Liver (tissue), 9 donors: ENCODE measurements around the gene SAMD14. TPM values are rescaled to one million over a fixed set of nuclear protein-coding genes. Genes with fewer than 3 reads are reported as not detected.

Experiments
- DNase-seq: peaks from one replicate; pipeline ENCODE4 v3.0.0-alpha.2; 2017; ENCODE audit warnings: low spot score
- H3K27ac ChIP-seq, 2 donors: one replicate each; pipeline ENCODE4 v1.7.0; 2013; ENCODE audit warnings: inconsistent platforms in 2 of 2, low read length in 2 of 2, control low read depth in 1 of 2, low read depth in 1 of 2, mild to moderate bottlenecking in 1 of 2
- H3K27me3 ChIP-seq, 4 donors: one replicate each; pipeline versions ENCODE4 v1.6.1 to v1.7.0; 2013; ENCODE audit warnings: low read length in 3 of 4, inconsistent platforms in 1 of 4, mild to moderate bottlenecking in 1 of 4, moderate library complexity in 1 of 4; ENCODE audit not compliant: control insufficient read depth in 4 of 4, insufficient read depth in 4 of 4
- H3K36me3 ChIP-seq, 4 donors: one replicate each; pipeline versions ENCODE4 v1.6.1 to v1.7.0; 2013; ENCODE audit warnings: low read length in 3 of 4, mild to moderate bottlenecking in 3 of 4, low read depth in 1 of 4, moderate library complexity in 1 of 4; ENCODE audit not compliant: control insufficient read depth in 4 of 4, insufficient read depth in 3 of 4
- H3K4me1 ChIP-seq, 4 donors: one replicate each; pipeline versions ENCODE4 v1.6.1 to v1.7.0; 2013; ENCODE audit warnings: low read length in 3 of 4, mild to moderate bottlenecking in 3 of 4, moderate library complexity in 1 of 4; ENCODE audit not compliant: control insufficient read depth in 4 of 4, insufficient read depth in 4 of 4
- H3K4me3 ChIP-seq, 3 donors: one replicate each; pipeline versions ENCODE4 v1.6.1 to v1.7.0; 2013; ENCODE audit warnings: low read length in 3 of 3, control low read depth in 1 of 3, low read depth in 1 of 3, mild to moderate bottlenecking in 1 of 3
- H3K9ac ChIP-seq, 2 donors: one replicate each; pipeline ENCODE4 v1.7.0; 2013; ENCODE audit warnings: low read length in 2 of 2, mild to moderate bottlenecking in 2 of 2, moderate library complexity in 2 of 2, control low read depth in 1 of 2, low read depth in 1 of 2
- H3K9me3 ChIP-seq, 4 donors: one replicate each; pipeline versions ENCODE4 v1.6.1 to v1.7.0; 2013; ENCODE audit warnings: low read length in 3 of 4; ENCODE audit not compliant: control insufficient read depth in 4 of 4
- EGR1 ChIP-seq, 2 donors: IDR thresholded peaks; 2 replicates each; pipeline ENCODE4 v1.6.1; 2016 to 2018; ENCODE audit warnings: antibody characterized with exemption in 2 of 2, low read depth in 2 of 2
- FOXA1 ChIP-seq: IDR thresholded peaks from 2 replicates; pipeline ENCODE4 v1.6.1; 2016; ENCODE audit warnings: antibody characterized with exemption
- FOXA2 ChIP-seq: IDR thresholded peaks from 2 replicates; pipeline ENCODE4 v1.6.1; 2016; ENCODE audit warnings: antibody characterized with exemption
- GABPA ChIP-seq, 2 donors: IDR thresholded peaks in 1 of 2; conservative IDR thresholded peaks in 1 of 2; 2 replicates each; pipeline ENCODE4 v1.6.1; 2016; ENCODE audit warnings: antibody characterized with exemption in 2 of 2, mild to moderate bottlenecking in 1 of 2, moderate library complexity in 1 of 2
- HNF4A ChIP-seq, 2 donors: conservative IDR thresholded peaks; 2 replicates each; pipeline ENCODE4 v1.6.1; 2016; ENCODE audit warnings: antibody characterized with exemption in 2 of 2, mild to moderate bottlenecking in 2 of 2
- HNF4G ChIP-seq: IDR thresholded peaks from 2 replicates; pipeline ENCODE4 v1.6.1; 2016; ENCODE audit warnings: antibody characterized with exemption
- JUND ChIP-seq, 2 donors: IDR thresholded peaks; 2 replicates each; pipeline ENCODE4 v1.6.1; 2016; ENCODE audit warnings: antibody characterized with exemption in 2 of 2
- NR2F2 ChIP-seq: IDR thresholded peaks from 2 replicates; pipeline ENCODE4 v1.6.1; 2016; ENCODE audit warnings: antibody characterized with exemption
- RAD21 ChIP-seq, 2 donors: IDR thresholded peaks; 2 replicates each; pipeline ENCODE4 v1.6.1; 2016; ENCODE audit warnings: antibody characterized with exemption in 2 of 2, mild to moderate bottlenecking in 2 of 2
- RXRA ChIP-seq, 2 donors: IDR thresholded peaks; 2 replicates each; pipeline ENCODE4 v1.6.1; 2017 to 2018; ENCODE audit warnings: antibody characterized with exemption in 2 of 2, mild to moderate bottlenecking in 1 of 2
- SP1 ChIP-seq: IDR thresholded peaks from 2 replicates; pipeline ENCODE4 v1.6.1; 2018; ENCODE audit warnings: antibody characterized with exemption, mild to moderate bottlenecking
- TAF1 ChIP-seq: conservative IDR thresholded peaks from 2 replicates; pipeline ENCODE4 v1.6.1; 2016; ENCODE audit warnings: antibody characterized with exemption, mild to moderate bottlenecking
- YY1 ChIP-seq: IDR thresholded peaks from 2 replicates; pipeline ENCODE4 v1.6.1; 2016; ENCODE audit warnings: antibody characterized with exemption, mild to moderate bottlenecking
- WGBS: extraction: QIAGEN DNeasy Blood & Tissue Kit; methylation state at CpG from one replicate; pipeline ENCODE4 v1.1.7; 2013; 5-methylcytosine and 5-hydroxymethylcytosine counted together
- polyA plus RNA-seq, 2 donors: library from polyadenylated mRNA; stranded (reverse) in 1 of 2; unstranded in 1 of 2; fragments of 200-250 nt in 1 of 2; fragments of >200 nt in 1 of 2; fragmentation: Nextera tagmentation in 1 of 2; extraction: Ambion mirVana in 1 of 2; gene quantifications; one replicate each; pipeline versions ENCODE4 v1.2.1 to v1.2.3, GENCODE V29; 2013 to 2015
- total RNA-seq, 2 donors: library from RNA; depleted of rRNA; stranded (reverse); fragments of >200 nt; gene quantifications; one replicate each; pipeline ENCODE4 v1.2.3, GENCODE V29; 2014
- TF ChIP-seq, protein P1 (sequence below): IDR thresholded peaks from 2 replicates; pipeline ENCODE4 v1.6.1; 2016; ENCODE audit warnings: antibody characterized with exemption
- TF ChIP-seq, protein P2 (sequence below): IDR thresholded peaks from 2 replicates; pipeline ENCODE4 v1.6.1; 2016; ENCODE audit warnings: antibody characterized with exemption
- TF ChIP-seq, protein P3 (sequence below): IDR thresholded peaks from 2 replicates; pipeline ENCODE4 v1.6.1; 2016; ENCODE audit warnings: antibody characterized with exemption, mild to moderate bottlenecking
- TF ChIP-seq, protein P4 (sequence below): fragments of 150-350 bp; IDR thresholded peaks from 2 replicates; pipeline ENCODE4 v1.5.1; 2017; ENCODE audit warnings: improper control_type of control experiment, low read depth, low read length; ENCODE audit not compliant: missing input control
- TF ChIP-seq, protein P5 (sequence below): IDR thresholded peaks from 2 replicates; pipeline ENCODE4 v1.6.1; 2016; ENCODE audit warnings: antibody characterized with exemption
- donor health status: healthy.
- donor health status: healthy.
- donor health status: healthy.
- donor health status: healthy.
- donor health status: healthy.

Gene SAMD14
- total and polyA plus RNA-seq, 4 donors = 0.50 to 0.84 (median 0.67) TPM; not detected in 1

DNA sequence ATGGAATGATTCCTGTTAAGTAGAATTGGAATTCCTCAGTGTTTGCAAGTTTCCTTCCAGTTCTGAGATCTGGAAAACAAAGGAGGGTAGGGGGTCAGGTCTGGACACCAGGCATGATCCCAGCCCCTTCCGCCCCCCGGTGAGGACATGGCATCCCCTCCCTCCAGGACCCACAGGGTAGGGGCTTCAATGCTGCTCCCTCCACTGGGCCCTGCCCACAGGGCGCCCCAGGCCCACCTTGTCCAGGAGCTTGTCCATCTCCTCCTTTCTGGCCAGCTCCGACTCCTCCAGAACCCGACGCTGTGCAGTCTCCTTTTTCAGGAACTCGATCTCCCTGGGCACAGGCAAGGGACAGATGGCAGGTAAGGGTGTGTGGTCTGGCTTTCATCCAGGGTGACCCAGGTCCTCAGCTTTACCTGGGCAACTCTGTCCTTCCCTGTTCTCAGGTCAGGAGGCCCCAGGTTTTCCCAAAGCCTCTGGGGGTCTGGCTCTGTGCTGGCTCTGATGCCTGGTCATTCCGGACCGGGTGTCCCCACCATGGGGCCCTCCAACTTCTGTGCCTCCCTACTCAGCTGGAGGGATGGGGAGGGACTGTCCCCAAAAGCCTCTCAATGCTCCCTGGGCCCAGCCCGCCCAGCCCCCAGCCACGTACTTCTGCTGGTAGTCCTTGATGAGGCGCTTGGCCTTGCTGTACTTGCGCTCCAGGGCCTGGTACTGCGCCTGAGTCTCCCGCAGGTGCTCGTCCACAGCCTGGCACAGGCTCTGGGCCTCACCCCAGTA is 5.5 kb upstream of the SAMD14 start:
- no peaks in the 10 kb centered on the region for H3K27me3 ChIP-seq
- TF ChIP-seq FOXA2 (no peak), HNF4G (no peak), FOXA1 (no peak), NR2F2 (no peak), RAD21 (IDR thresholded peaks at IDR 0.05) (no peak), HNF4A (conservative IDR thresholded peaks at IDR 0.05) (no peak), SP1 (no peak), JUND (IDR thresholded peaks at IDR 0.05) (no peak), RXRA (IDR thresholded peaks at IDR 0.05) (no peak)
- TF ChIP-seq, protein P1, sequence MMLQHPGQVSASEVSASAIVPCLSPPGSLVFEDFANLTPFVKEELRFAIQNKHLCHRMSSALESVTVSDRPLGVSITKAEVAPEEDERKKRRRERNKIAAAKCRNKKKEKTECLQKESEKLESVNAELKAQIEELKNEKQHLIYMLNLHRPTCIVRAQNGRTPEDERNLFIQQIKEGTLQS = no peak
- no peak overlapping the region for H3K27ac ChIP-seq
- no peaks in the 10 kb centered on the region for H3K9me3 ChIP-seq
- H3K9ac ChIP-seq = no peak overlapping the region
- peaks cover 0 to 10% (median 3%) of the 10 kb centered on the region in 4 donors for H3K4me1 ChIP-seq
- H3K4me3 ChIP-seq = no peak overlapping the region
- 92% methylated on average over 16 of the region's 16 CpGs for WGBS
- H3K36me3 ChIP-seq = peaks cover 8 to 35% (median 20%) of the 10 kb centered on the region in 4 donors
- DNase-seq = no peak

DNA sequence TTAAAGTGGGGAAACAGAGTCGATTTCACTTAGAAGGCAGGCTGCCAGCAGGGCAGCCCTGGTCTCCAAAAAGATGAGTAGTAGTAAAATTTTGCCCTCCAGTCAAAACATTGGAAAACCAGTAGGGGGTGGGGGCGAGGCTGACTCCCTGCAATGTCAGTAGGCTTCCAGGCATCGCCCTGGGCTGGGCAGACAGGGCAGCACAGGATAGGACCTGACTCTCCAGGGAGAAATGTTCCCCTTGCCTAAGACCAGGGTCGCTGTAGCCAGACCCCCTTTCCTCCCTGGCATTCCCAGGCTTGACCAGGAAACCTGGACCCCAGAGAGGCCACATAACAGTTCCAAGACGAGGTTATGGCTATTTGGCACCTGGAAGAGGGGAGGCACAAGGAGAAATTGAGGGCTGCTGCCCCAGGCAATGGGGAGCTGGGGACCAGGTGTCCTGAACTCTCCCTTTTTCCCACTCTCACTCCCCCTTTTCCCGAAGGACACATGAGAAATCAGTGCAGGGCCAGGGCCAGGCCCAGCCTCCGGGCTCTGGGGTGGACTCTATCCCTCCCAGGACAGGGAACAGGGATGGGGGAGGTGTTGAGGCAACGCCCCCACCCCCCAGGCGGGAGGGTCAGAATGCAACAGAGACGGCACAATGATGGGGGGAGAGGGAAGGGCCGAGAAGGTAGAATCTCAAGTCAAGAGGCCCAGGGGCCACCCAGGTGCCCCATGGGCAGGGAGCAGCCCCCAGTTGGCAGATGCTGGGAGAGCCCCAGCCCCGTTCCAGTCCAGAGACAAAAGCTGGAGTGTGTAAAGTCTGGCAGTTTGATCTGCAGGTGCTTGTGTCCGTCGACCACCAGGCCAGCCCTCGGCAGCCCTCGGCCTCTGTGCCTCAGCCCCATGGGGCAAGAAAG is 4.5 kb upstream of the SAMD14 start:
- DNase-seq = no peak
- no peaks in the 10 kb centered on the region for H3K9me3 ChIP-seq
- TF ChIP-seq SP1 (no peak), RXRA (IDR thresholded peaks at IDR 0.05) (no peak), EGR1 (IDR thresholded peaks at IDR 0.05; ENCODE audit: low read depth in 2 of 2) (no peak), FOXA2 (no peak), GABPA (IDR thresholded peaks at IDR 0.05 in 1 of 2, conservative IDR thresholded peaks at IDR 0.05 in 1 of 2) (no peak), NR2F2 (no peak), FOXA1 (no peak), RAD21 (IDR thresholded peaks at IDR 0.05) (no peak), HNF4G (no peak), TAF1 (no peak), YY1 (no peak), JUND (IDR thresholded peaks at IDR 0.05) (no peak), HNF4A (conservative IDR thresholded peaks at IDR 0.05) (no peak)
- TF ChIP-seq, protein P2, sequence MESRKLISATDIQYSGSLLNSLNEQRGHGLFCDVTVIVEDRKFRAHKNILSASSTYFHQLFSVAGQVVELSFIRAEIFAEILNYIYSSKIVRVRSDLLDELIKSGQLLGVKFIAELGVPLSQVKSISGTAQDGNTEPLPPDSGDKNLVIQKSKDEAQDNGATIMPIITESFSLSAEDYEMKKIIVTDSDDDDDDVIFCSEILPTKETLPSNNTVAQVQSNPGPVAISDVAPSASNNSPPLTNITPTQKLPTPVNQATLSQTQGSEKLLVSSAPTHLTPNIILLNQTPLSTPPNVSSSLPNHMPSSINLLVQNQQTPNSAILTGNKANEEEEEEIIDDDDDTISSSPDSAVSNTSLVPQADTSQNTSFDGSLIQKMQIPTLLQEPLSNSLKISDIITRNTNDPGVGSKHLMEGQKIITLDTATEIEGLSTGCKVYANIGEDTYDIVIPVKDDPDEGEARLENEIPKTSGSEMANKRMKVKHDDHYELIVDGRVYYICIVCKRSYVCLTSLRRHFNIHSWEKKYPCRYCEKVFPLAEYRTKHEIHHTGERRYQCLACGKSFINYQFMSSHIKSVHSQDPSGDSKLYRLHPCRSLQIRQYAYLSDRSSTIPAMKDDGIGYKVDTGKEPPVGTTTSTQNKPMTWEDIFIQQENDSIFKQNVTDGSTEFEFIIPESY = no peak
- TF ChIP-seq, protein P3, sequence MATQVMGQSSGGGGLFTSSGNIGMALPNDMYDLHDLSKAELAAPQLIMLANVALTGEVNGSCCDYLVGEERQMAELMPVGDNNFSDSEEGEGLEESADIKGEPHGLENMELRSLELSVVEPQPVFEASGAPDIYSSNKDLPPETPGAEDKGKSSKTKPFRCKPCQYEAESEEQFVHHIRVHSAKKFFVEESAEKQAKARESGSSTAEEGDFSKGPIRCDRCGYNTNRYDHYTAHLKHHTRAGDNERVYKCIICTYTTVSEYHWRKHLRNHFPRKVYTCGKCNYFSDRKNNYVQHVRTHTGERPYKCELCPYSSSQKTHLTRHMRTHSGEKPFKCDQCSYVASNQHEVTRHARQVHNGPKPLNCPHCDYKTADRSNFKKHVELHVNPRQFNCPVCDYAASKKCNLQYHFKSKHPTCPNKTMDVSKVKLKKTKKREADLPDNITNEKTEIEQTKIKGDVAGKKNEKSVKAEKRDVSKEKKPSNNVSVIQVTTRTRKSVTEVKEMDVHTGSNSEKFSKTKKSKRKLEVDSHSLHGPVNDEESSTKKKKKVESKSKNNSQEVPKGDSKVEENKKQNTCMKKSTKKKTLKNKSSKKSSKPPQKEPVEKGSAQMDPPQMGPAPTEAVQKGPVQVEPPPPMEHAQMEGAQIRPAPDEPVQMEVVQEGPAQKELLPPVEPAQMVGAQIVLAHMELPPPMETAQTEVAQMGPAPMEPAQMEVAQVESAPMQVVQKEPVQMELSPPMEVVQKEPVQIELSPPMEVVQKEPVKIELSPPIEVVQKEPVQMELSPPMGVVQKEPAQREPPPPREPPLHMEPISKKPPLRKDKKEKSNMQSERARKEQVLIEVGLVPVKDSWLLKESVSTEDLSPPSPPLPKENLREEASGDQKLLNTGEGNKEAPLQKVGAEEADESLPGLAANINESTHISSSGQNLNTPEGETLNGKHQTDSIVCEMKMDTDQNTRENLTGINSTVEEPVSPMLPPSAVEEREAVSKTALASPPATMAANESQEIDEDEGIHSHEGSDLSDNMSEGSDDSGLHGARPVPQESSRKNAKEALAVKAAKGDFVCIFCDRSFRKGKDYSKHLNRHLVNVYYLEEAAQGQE = no peak
- TF ChIP-seq, protein P4, sequence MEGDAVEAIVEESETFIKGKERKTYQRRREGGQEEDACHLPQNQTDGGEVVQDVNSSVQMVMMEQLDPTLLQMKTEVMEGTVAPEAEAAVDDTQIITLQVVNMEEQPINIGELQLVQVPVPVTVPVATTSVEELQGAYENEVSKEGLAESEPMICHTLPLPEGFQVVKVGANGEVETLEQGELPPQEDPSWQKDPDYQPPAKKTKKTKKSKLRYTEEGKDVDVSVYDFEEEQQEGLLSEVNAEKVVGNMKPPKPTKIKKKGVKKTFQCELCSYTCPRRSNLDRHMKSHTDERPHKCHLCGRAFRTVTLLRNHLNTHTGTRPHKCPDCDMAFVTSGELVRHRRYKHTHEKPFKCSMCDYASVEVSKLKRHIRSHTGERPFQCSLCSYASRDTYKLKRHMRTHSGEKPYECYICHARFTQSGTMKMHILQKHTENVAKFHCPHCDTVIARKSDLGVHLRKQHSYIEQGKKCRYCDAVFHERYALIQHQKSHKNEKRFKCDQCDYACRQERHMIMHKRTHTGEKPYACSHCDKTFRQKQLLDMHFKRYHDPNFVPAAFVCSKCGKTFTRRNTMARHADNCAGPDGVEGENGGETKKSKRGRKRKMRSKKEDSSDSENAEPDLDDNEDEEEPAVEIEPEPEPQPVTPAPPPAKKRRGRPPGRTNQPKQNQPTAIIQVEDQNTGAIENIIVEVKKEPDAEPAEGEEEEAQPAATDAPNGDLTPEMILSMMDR = no peak
- TF ChIP-seq, protein P1 = no peak
- TF ChIP-seq, protein P5, sequence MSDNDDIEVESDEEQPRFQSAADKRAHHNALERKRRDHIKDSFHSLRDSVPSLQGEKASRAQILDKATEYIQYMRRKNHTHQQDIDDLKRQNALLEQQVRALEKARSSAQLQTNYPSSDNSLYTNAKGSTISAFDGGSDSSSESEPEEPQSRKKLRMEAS = no peak
- H3K9ac ChIP-seq = no peak overlapping the region
- H3K4me1 ChIP-seq = peaks cover 0 to 5% (median 3%) of the 10 kb centered on the region in 4 donors
- peaks cover 8 to 31% (median 18%) of the 10 kb centered on the region in 4 donors for H3K36me3 ChIP-seq
- H3K27ac ChIP-seq = no peak overlapping the region
- H3K27me3 ChIP-seq = no peaks in the 10 kb centered on the region
- 87% methylated on average over 16 of the region's 16 CpGs for WGBS
- H3K4me3 ChIP-seq = no peak overlapping the region
